HepG2 (cell line): Measurements from ENCODE around the gene ATP5PB. TPM values are rescaled to one million over a fixed set of nuclear protein-coding genes. Genes with fewer than 3 reads are reported as not detected.

Source experiments
- ATAC-seq: fragments of 200-7000 bp; cut with Tn5 transposase; 3 replicates; pipeline ENCODE4 v1.9.1; 2020; ENCODE audit warnings: mild to moderate bottlenecking, moderate library complexity
- BruUV-seq: library from RNA; stranded (reverse); fragments of 400-500 nt; replicated peaks from 2 replicates; lab custom pipeline; 2021; lab: Mats Ljungman, UMichigan
- CTCF ChIA-PET: fragments of 300-600 bp; formaldehyde crosslinking; extraction: SDS; loops from one replicate; lab custom pipeline; 2021; ENCODE audit warnings: low total read pairs, inconsistent platforms, low intra/inter-chr PET ratio; lab: Yijun Ruan, JAX
- POLR2A ChIA-PET: fragments of 350-600 bp; sonication (Branson Sonifier 250); formaldehyde crosslinking; loops from one replicate; lab custom pipeline; 2020; ENCODE audit warnings: antibody characterized with exemption, inconsistent platforms; lab: Yijun Ruan, JAX
- DNase-seq: peaks from one replicate; pipeline ENCODE4 v3.0.0-alpha.2; 2015; ENCODE audit warnings: low spot score
- FAIRE-seq: peaks from 3 replicates; lab custom pipeline; 2011; peaks lifted over from hg19 to GRCh38; lab: Jason Lieb, UNC
- H2AFZ ChIP-seq: one replicate; pipeline ENCODE4 v1.6.1; 2011; ENCODE audit warnings: low read length, inconsistent platforms
- H3K27ac ChIP-seq: fragments of 300-600 bp; 3 replicates; pipeline ENCODE4 v1.8.0; 2011; ENCODE audit warnings: mixed run types, mild to moderate bottlenecking, mixed read lengths, low read length, inconsistent platforms; ENCODE audit not compliant: insufficient read depth; ENCODE audit errors: extremely low read length
- H3K27me3 ChIP-seq, 2 experiments: fragments of 200-600 bp in 1 of 2; 2 replicates in 1 of 2; 3 replicates in 1 of 2; pipeline versions ENCODE4 v1.6.0 to v1.8.0; 2011; ENCODE audit warnings: low read length in 2 of 2, mild to moderate bottlenecking in 2 of 2, moderate library complexity in 2 of 2, inconsistent platforms in 1 of 2; ENCODE audit not compliant: insufficient read depth in 2 of 2, control insufficient read depth in 1 of 2
- H3K36me3 ChIP-seq, 2 experiments: fragments of 200-600 bp in 1 of 2; replicated peaks in 1 of 2; 2 replicates in 1 of 2; 3 replicates in 1 of 2; pipeline versions ENCODE4 v1.5.1 to v1.8.0; 2011; ENCODE audit warnings: low read length in 2 of 2, inconsistent platforms in 1 of 2; ENCODE audit not compliant: insufficient read depth in 2 of 2, control insufficient read depth in 1 of 2
- H3K4me1 ChIP-seq: 2 replicates; pipeline ENCODE4 v1.5.1; 2012; ENCODE audit warnings: low read length, inconsistent platforms; ENCODE audit not compliant: insufficient read depth
- H3K4me2 ChIP-seq: 2 replicates; pipeline ENCODE4 v1.6.0; 2011; ENCODE audit warnings: low read depth, low read length, inconsistent platforms
- H3K4me3 ChIP-seq, 3 experiments: fragments of 200-600 bp in 1 of 3; sonication (generic), shearing (Covaris generic) in 1 of 3; replicated peaks in 1 of 3; 2 replicates each; pipeline ENCODE4 v1.5.1; 2011 to 2016; ENCODE audit warnings: low read length in 3 of 3, inconsistent platforms in 2 of 3, low read depth in 2 of 3, mild to moderate bottlenecking in 2 of 3, control low read depth in 1 of 3, mixed read lengths in 1 of 3; ENCODE audit not compliant: insufficient read depth in 1 of 3
- H3K79me2 ChIP-seq: one replicate; pipeline ENCODE4 v1.6.1; 2011; ENCODE audit warnings: low read length, inconsistent platforms; ENCODE audit not compliant: insufficient read depth
- H3K9ac ChIP-seq: 2 replicates; pipeline ENCODE4 v1.6.0; 2011; ENCODE audit warnings: mild to moderate bottlenecking, low read depth, low read length, inconsistent platforms; ENCODE audit not compliant: insufficient read depth
- H3K9me3 ChIP-seq: 2 replicates; pipeline ENCODE4 v1.5.1; 2012; ENCODE audit warnings: mild to moderate bottlenecking, low read length
- H4K20me1 ChIP-seq: 2 replicates; pipeline ENCODE4 v1.6.0; 2011; ENCODE audit warnings: inconsistent platforms, mild to moderate bottlenecking, low read length, moderate library complexity; ENCODE audit not compliant: insufficient read depth
- ETV5 ChIP-seq: IDR thresholded peaks from 2 replicates; pipeline ENCODE4 v1.6.1; 2018; ENCODE audit warnings: missing biosample characterization, missing genetic modification reagents, inconsistent platforms, borderline replicate concordance
- KLF12 ChIP-seq: sonication (generic); formaldehyde crosslinking; IDR thresholded peaks from 2 replicates; pipeline ENCODE4 v1.4.0; 2020; ENCODE audit warnings: missing genetic modification reagents, borderline replicate concordance
- KMT2A ChIP-seq: sonication (generic); formaldehyde crosslinking; IDR thresholded peaks from 2 replicates; pipeline ENCODE4 v1.4.0; 2020; ENCODE audit warnings: missing genetic modification reagents
- NR2F2 ChIP-seq: IDR thresholded peaks from 2 replicates; pipeline ENCODE4 v1.6.1; 2012; ENCODE audit warnings: low read depth, inconsistent platforms, borderline replicate concordance
- PITX1 ChIP-seq: sonication (generic); formaldehyde crosslinking; IDR thresholded peaks from 2 replicates; pipeline ENCODE4 v1.5.1; 2020; ENCODE audit warnings: mild to moderate bottlenecking, missing genetic modification reagents
- ZFP36 ChIP-seq: fragments of 150-350 bp; IDR thresholded peaks from 2 replicates; pipeline ENCODE4 v1.6.1; 2018; ENCODE audit warnings: borderline replicate concordance, low read length, low read depth; ENCODE audit not compliant: partially characterized antibody
- ZNF501 ChIP-seq: sonication (generic); formaldehyde crosslinking; IDR thresholded peaks from 2 replicates; pipeline ENCODE4 v1.5.1; 2020; ENCODE audit warnings: mild to moderate bottlenecking, moderate library complexity, missing genetic modification reagents
- ZNF546 ChIP-seq: sonication (generic); formaldehyde crosslinking; conservative IDR thresholded peaks from 2 replicates; pipeline ENCODE4 v1.8.1; 2023; ENCODE audit warnings: mild to moderate bottlenecking, missing genetic modification reagents
- ZNF552 ChIP-seq: sonication (generic); formaldehyde crosslinking; IDR thresholded peaks from 2 replicates; pipeline ENCODE4 v1.9.0; 2022; ENCODE audit warnings: missing genetic modification reagents, mild to moderate bottlenecking, borderline replicate concordance
- WGBS: methylation state at CpG from one replicate; pipeline ENCODE4 v1.1.6; 2017; ENCODE audit warnings: low lambda C conversion rate; 5-methylcytosine and 5-hydroxymethylcytosine counted together
- in situ Hi-C: cut with HindIII; loops from 2 replicates; pipeline ENCODE4 v1.10.0; 2017; ENCODE audit warnings: low pct_unique_long_range_greater_than_20kb; ENCODE audit not compliant: extremely low pct_ligation_motif_present
- intact Hi-C: fragments of 100-400 bp; cut with micrococcal nuclease; formaldehyde crosslinking; loops from one replicate; pipeline ENCODE4 v1.10.0; 2022; ENCODE audit not compliant: unreplicated experiment
- polyA plus RNA-seq, 8 experiments: library from polyadenylated mRNA; depleted of rRNA in 3 of 8; stranded (reverse) in 7 of 8; unstranded in 1 of 8; fragments of >200 nt; fragmentation: Illumina TruSeq in 4 of 8; extraction: Trizol in 4 of 8; gene quantifications; 2 replicates each; pipeline versions ENCODE4 v1.2.1 to v1.2.3, GENCODE V29; 2011 to 2016; ENCODE audit warnings: low read depth in 4 of 8, missing spikeins in 1 of 8, mixed read lengths in 1 of 8; ENCODE audit not compliant: insufficient read depth in 1 of 8
- total RNA-seq, 5 experiments: library from RNA; depleted of rRNA; stranded (reverse); fragments of >200 nt; fragmentation: Illumina TruSeq; extraction: Trizol; gene quantifications; 2 replicates each; pipeline ENCODE4 v1.2.3, GENCODE V29; 2016; ENCODE audit warnings: low read depth in 1 of 5
- TF ChIP-seq, protein P1 (sequence below): sonication (generic); formaldehyde crosslinking; IDR thresholded peaks from 2 replicates; pipeline ENCODE4 v1.4.0; 2020; ENCODE audit warnings: mild to moderate bottlenecking, missing genetic modification reagents, borderline replicate concordance
- TF ChIP-seq, protein P2 (sequence below): IDR thresholded peaks from 2 replicates; pipeline ENCODE4 v1.4.0; 2020; ENCODE audit warnings: mild to moderate bottlenecking, missing genetic modification reagents
- TF ChIP-seq, protein P3 (sequence below): sonication (generic); formaldehyde crosslinking; IDR thresholded peaks from 2 replicates; pipeline ENCODE4 v1.4.0; 2020; ENCODE audit warnings: mild to moderate bottlenecking, missing genetic modification reagents, borderline replicate concordance

Gene ATP5PB
- total and polyA plus RNA-seq, 2 of the 13 experiments (the other 11 are each of a cell fraction or from before 2014, with no cell fraction given) = 297 to 541 TPM

DNA sequence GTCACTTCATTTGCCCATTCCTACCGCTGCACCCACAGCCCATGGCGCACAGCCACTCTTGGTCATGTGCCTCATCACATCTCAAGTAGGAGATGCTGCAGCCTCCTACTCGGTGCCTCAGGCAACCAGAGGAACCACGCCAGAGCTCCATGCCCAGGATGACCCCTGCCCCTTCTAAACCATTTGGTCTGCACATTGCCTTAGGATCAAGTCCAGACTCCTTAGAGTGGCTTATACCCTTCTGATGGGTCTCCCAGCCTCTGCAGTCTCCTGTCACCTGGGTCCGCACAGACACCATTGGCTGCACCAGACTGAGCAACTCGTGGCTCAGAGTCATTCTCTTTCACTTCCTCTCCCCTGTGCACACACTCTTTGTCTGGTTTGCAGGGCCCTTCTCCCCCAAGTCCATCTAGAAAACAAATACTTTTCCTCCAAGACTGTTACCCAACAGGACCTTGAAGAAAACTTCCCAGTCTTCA is 56.4 kb downstream of the ATP5PB start:
- no TSS peak for BruUV-seq
- 58% methylated on average over 3 of the region's 6 CpGs for WGBS
- no peak for DNase-seq
- peaks cover 60% of the 10 kb centered on the region for H3K4me1 ChIP-seq
- H3K79me2 ChIP-seq = no peaks in the 10 kb centered on the region
- intact Hi-C loops (loop anchor here (5.0 kb wide), 1 partner anchor 57 kb away; no protein-coding TSS in a partner anchor), in situ Hi-C loops (loop anchor here (5.0 to 10.0 kb wide), 2 partner anchors 119 to 152 kb away; no protein-coding TSS in a partner anchor)
- H4K20me1 ChIP-seq = no peaks in the 10 kb centered on the region
- H2AFZ ChIP-seq = no peak overlapping the region
- no peak for ATAC-seq
- ChIA-PET CTCF (no interaction called here), POLR2A (no interaction called here)
- H3K9me3 ChIP-seq = no peaks in the 10 kb centered on the region
- H3K4me3 ChIP-seq = no peak overlapping the region
- TF ChIP-seq ZNF501 (CRISPR knock-in tag) = no peak
- TF ChIP-seq NR2F2 = no peak
- TF ChIP-seq, protein P1, sequence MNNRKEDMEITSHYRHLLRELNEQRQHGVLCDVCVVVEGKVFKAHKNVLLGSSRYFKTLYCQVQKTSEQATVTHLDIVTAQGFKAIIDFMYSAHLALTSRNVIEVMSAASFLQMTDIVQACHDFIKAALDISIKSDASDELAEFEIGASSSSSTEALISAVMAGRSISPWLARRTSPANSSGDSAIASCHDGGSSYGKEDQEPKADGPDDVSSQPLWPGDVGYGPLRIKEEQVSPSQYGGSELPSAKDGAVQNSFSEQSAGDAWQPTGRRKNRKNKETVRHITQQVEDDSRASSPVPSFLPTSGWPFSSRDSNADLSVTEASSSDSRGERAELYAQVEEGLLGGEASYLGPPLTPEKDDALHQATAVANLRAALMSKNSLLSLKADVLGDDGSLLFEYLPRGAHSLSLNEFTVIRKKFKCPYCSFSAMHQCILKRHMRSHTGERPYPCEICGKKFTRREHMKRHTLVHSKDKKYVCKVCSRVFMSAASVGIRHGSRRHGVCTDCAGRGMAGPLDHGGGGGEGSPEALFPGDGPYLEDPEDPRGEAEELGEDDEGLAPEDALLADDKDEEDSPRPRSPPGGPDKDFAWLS (CRISPR knock-in tag) = no peak
- TF ChIP-seq, protein P2, sequence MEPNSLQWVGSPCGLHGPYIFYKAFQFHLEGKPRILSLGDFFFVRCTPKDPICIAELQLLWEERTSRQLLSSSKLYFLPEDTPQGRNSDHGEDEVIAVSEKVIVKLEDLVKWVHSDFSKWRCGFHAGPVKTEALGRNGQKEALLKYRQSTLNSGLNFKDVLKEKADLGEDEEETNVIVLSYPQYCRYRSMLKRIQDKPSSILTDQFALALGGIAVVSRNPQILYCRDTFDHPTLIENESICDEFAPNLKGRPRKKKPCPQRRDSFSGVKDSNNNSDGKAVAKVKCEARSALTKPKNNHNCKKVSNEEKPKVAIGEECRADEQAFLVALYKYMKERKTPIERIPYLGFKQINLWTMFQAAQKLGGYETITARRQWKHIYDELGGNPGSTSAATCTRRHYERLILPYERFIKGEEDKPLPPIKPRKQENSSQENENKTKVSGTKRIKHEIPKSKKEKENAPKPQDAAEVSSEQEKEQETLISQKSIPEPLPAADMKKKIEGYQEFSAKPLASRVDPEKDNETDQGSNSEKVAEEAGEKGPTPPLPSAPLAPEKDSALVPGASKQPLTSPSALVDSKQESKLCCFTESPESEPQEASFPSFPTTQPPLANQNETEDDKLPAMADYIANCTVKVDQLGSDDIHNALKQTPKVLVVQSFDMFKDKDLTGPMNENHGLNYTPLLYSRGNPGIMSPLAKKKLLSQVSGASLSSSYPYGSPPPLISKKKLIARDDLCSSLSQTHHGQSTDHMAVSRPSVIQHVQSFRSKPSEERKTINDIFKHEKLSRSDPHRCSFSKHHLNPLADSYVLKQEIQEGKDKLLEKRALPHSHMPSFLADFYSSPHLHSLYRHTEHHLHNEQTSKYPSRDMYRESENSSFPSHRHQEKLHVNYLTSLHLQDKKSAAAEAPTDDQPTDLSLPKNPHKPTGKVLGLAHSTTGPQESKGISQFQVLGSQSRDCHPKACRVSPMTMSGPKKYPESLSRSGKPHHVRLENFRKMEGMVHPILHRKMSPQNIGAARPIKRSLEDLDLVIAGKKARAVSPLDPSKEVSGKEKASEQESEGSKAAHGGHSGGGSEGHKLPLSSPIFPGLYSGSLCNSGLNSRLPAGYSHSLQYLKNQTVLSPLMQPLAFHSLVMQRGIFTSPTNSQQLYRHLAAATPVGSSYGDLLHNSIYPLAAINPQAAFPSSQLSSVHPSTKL (CRISPR knock-in tag) = no peak
- TF ChIP-seq ETV5 (CRISPR knock-in tag) = no peak
- TF ChIP-seq KMT2A (CRISPR knock-in tag) = no peak
- no peak for TF ChIP-seq ZFP36
- TF ChIP-seq ZNF546 (CRISPR knock-in tag) = no peak
- no peak for TF ChIP-seq PITX1 (CRISPR knock-in tag)
- no peak for TF ChIP-seq ZNF552 (CRISPR knock-in tag)
- TF ChIP-seq, protein P3, sequence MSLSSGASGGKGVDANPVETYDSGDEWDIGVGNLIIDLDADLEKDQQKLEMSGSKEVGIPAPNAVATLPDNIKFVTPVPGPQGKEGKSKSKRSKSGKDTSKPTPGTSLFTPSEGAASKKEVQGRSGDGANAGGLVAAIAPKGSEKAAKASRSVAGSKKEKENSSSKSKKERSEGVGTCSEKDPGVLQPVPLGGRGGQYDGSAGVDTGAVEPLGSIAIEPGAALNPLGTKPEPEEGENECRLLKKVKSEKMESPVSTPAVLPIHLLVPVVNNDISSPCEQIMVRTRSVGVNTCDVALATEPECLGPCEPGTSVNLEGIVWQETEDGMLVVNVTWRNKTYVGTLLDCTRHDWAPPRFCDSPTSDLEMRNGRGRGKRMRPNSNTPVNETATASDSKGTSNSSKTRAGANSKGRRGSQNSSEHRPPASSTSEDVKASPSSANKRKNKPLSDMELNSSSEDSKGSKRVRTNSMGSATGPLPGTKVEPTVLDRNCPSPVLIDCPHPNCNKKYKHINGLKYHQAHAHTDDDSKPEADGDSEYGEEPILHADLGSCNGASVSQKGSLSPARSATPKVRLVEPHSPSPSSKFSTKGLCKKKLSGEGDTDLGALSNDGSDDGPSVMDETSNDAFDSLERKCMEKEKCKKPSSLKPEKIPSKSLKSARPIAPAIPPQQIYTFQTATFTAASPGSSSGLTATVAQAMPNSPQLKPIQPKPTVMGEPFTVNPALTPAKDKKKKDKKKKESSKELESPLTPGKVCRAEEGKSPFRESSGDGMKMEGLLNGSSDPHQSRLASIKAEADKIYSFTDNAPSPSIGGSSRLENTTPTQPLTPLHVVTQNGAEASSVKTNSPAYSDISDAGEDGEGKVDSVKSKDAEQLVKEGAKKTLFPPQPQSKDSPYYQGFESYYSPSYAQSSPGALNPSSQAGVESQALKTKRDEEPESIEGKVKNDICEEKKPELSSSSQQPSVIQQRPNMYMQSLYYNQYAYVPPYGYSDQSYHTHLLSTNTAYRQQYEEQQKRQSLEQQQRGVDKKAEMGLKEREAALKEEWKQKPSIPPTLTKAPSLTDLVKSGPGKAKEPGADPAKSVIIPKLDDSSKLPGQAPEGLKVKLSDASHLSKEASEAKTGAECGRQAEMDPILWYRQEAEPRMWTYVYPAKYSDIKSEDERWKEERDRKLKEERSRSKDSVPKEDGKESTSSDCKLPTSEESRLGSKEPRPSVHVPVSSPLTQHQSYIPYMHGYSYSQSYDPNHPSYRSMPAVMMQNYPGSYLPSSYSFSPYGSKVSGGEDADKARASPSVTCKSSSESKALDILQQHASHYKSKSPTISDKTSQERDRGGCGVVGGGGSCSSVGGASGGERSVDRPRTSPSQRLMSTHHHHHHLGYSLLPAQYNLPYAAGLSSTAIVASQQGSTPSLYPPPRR (CRISPR knock-in tag) = no peak
- no peak for TF ChIP-seq KLF12 (CRISPR knock-in tag)
- no peak for FAIRE-seq
- no peaks in the 10 kb centered on the region for H3K36me3 ChIP-seq
- no peak overlapping the region for H3K9ac ChIP-seq
- 0 out of 2 replicates have a peak overlapping the region, but pooled peaks have one; percentile 8 for H3K4me2 ChIP-seq
- H3K27me3 ChIP-seq = no peaks in the 10 kb centered on the region; a peak in 1 of 5 replicates
- no peak overlapping the region for H3K27ac ChIP-seq
